A673 (cell line): ENCODE data around the gene ABHD10. TPM values are rescaled to one million over a fixed set of nuclear protein-coding genes. Genes with fewer than 3 reads are reported as not detected.
A peak's percentile ranks its signal among the peaks of the same experiment; 100 is the strongest.

Experiments
- BruUV-seq: library from RNA; stranded (reverse); fragments of 400-500 nt; replicated peaks from 2 replicates; lab custom pipeline; 2021; lab: Mats Ljungman, UMichigan
- CTCF ChIA-PET: fragments of 300-600 bp; sonication (Branson Sonifier 250); formaldehyde crosslinking; loops from one replicate; lab custom pipeline; 2022; ENCODE audit warnings: antibody characterized with exemption; lab: Charles Lee
- POLR2A ChIA-PET: fragments of 300-600 bp; sonication (Branson Sonifier 250); formaldehyde crosslinking; loops from one replicate; lab custom pipeline; 2022; ENCODE audit warnings: antibody characterized with exemption; ENCODE audit not compliant: low non-redundant PET; lab: Charles Lee
- DNase-seq: peaks from one replicate; pipeline ENCODE4 v3.0.0-alpha.2; 2015; ENCODE audit warnings: low spot score
- H3K27ac ChIP-seq: fragments of 200-600 bp; sonication (generic); 2 replicates; pipeline ENCODE4 v1.5.1; 2016; ENCODE audit warnings: mixed run types, low read depth, mild to moderate bottlenecking, mixed read lengths, antibody characterized with exemption, low read length; ENCODE audit not compliant: poor library complexity, severe bottlenecking
- H3K27me3 ChIP-seq: fragments of 200-600 bp; sonication (generic); replicated peaks from 2 replicates; pipeline ENCODE4 v1.6.1; 2017; ENCODE audit warnings: mixed run types, low read depth, mild to moderate bottlenecking, mixed read lengths, antibody characterized with exemption, low read length; ENCODE audit not compliant: insufficient read depth, poor library complexity
- H3K36me3 ChIP-seq: fragments of 200-600 bp; sonication (generic); 2 replicates; pipeline ENCODE4 v1.6.1; 2016; ENCODE audit warnings: mixed run types, mild to moderate bottlenecking, mixed read lengths, antibody characterized with exemption, low read length; ENCODE audit not compliant: insufficient read depth, poor library complexity, severe bottlenecking
- H3K4me1 ChIP-seq: fragments of 200-600 bp; sonication (generic); 2 replicates; pipeline ENCODE4 v1.6.1; 2017; ENCODE audit warnings: mixed run types, mild to moderate bottlenecking, mixed read lengths, antibody characterized with exemption, low read length; ENCODE audit not compliant: insufficient read depth, poor library complexity, severe bottlenecking
- H3K4me3 ChIP-seq: fragments of 200-600 bp; sonication (generic); 2 replicates; pipeline ENCODE4 v1.5.1; 2016; ENCODE audit warnings: low read depth, mixed run types, mild to moderate bottlenecking, mixed read lengths, low read length; ENCODE audit not compliant: poor library complexity, severe bottlenecking
- H3K9me3 ChIP-seq: fragments of 200-600 bp; sonication (generic); 2 replicates; pipeline ENCODE4 v1.6.1; 2016; ENCODE audit warnings: mixed run types, low read depth, mild to moderate bottlenecking, mixed read lengths, antibody characterized with exemption, low read length; ENCODE audit not compliant: poor library complexity, severe bottlenecking
- EZH2 ChIP-seq: fragments of 200-600 bp; sonication (generic); IDR thresholded peaks from 2 replicates; pipeline ENCODE4 v1.6.1; 2017; ENCODE audit warnings: borderline replicate concordance, low read depth, mild to moderate bottlenecking, mixed read lengths, antibody characterized with exemption, low read length; ENCODE audit not compliant: poor library complexity, severe bottlenecking
- intact Hi-C: fragments of 100-400 bp; cut with micrococcal nuclease; formaldehyde crosslinking; loops from one replicate; pipeline ENCODE4 v1.10.0; 2022; ENCODE audit not compliant: unreplicated experiment
- total RNA-seq: library from RNA; stranded (reverse); gene quantifications from 2 replicates; pipeline ENCODE4 v1.2.3, GENCODE V29; 2021
- TF ChIP-seq, protein P1 (sequence below): fragments of 300-800, 200-600 bp; sonication (generic); conservative IDR thresholded peaks from 2 replicates; pipeline ENCODE4 v1.5.1; 2017; ENCODE audit warnings: low read depth, mild to moderate bottlenecking, antibody characterized with exemption, low read length, moderate library complexity, mixed read lengths

ABHD10 gene
- total RNA-seq, 1 experiment from 2014 or later, result 40.7 TPM

DNA sequence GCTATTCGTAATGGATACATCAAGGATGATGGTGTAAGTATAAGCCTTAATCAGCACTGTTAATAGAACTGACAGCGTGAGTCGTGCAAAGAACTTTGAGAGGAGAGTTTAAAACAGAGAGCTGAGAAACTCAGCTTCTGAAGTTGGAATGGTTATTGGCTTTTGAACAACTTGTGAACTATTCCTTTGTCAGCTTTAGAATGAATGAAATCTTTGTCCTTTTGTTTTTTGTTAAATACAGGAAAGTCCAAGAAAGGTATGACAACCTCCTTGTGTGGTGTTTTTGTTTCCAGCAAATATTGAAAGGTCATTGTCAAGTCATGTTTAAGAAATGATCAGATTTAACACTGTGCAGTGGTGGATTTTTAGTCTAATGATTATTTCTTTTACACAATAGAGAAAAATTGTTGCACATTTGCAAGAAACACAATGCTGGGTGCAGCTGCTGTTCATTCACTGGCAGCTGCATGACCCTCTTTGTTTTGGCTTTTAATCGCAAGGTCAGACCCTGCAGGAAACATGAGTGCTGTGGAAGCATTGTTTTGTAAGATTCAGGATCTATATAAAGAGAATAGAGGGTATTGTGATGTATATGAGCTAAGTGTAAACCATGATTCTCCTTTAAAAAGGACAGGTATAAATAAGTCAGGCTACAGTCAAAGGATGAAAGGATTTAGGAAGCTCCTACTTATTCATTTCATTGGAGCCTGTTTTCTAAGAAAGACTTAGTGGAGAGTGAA lies 21.7 kb upstream of the ABHD10 start:
- intact Hi-C loops, result no loop called here
- no peak for DNase-seq
- Histone ChIP-seq H3K4me1 (peaks cover 28% of the 10 kb centered on the region), H3K27me3 (no peaks in the 10 kb centered on the region), H3K9me3 (no peaks in the 10 kb centered on the region), H3K4me3 (no peak overlapping the region), H3K36me3 (no peaks in the 10 kb centered on the region), H3K27ac (no peak overlapping the region)
- BruUV-seq, result no TSS peak
- ChIA-PET POLR2A (no interaction called here), CTCF (no interaction called here)
- TF ChIP-seq, protein P1, sequence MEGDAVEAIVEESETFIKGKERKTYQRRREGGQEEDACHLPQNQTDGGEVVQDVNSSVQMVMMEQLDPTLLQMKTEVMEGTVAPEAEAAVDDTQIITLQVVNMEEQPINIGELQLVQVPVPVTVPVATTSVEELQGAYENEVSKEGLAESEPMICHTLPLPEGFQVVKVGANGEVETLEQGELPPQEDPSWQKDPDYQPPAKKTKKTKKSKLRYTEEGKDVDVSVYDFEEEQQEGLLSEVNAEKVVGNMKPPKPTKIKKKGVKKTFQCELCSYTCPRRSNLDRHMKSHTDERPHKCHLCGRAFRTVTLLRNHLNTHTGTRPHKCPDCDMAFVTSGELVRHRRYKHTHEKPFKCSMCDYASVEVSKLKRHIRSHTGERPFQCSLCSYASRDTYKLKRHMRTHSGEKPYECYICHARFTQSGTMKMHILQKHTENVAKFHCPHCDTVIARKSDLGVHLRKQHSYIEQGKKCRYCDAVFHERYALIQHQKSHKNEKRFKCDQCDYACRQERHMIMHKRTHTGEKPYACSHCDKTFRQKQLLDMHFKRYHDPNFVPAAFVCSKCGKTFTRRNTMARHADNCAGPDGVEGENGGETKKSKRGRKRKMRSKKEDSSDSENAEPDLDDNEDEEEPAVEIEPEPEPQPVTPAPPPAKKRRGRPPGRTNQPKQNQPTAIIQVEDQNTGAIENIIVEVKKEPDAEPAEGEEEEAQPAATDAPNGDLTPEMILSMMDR, result no peak
- no peak for TF ChIP-seq EZH2

DNA sequence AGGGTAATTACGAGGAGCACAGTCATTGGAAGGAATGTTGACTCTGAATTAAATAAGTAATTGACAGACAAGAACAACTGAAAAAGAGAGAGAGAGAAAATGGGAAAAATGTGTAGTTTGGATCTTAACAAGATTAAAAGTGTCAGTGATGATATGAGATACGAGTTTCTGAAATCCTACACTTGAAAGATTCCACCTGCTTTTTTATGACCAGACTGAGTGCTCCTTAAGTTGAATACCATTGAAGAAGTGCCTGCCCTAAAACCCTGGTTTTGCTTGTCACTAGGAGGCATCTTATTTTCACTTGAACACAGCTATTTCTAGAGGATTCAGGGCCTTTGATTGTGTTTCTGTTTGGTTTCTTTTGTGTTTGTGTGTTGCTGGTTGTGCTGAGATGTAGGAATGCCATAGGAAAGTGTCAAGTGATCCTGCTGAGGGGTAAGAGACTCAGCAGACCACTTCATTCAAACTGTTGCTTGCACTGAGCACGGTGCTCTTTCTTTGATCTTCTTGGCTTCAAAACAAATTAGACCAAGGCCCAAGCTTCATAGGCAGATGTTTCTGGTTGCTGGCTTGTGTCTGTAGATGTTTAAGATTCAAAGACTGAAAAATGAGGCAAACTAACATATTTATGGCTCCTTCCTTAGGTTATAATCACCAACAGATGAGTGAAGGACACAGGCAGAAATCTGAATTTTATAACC lies 17.2 kb upstream of the ABHD10 start:
- peak; percentile 22 for DNase-seq
- Histone ChIP-seq H3K36me3 (no peaks in the 10 kb centered on the region), H3K27me3 (no peaks in the 10 kb centered on the region), H3K4me3 (no peak overlapping the region), H3K4me1 (peaks cover 11% of the 10 kb centered on the region), H3K9me3 (no peaks in the 10 kb centered on the region), H3K27ac (no peak overlapping the region)
- CTCF ChIA-PET, result interaction anchor here (1.4 kb wide), 1 partner anchor 67 kb away, joined by 3 read pairs; no protein-coding TSS in a partner anchor
- BruUV-seq, result no TSS peak
- intact Hi-C loops, result no loop called here
- POLR2A ChIA-PET, result no interaction called here
- TF ChIP-seq, protein P1, result peak; percentile 37; the same call in 1 of the 2 replicates
- no peak for TF ChIP-seq EZH2

DNA sequence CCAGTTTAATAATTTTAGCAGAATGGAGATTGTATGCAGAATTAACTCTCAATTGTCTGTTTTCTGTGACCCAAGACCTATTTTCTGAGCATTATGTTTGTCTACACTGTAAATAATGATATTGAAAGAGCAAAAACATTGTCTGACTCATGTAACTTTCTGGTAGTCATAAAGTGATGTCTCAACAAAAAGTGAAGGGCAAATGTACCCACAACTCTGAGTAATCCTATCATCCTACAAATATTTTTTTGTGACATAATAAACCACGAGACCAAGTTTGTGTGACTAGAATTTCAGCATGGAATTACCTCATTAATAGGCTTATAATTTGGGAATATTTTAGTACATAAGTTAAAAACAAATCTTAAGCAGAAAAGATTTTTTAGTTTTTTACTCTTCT lies 15.4 kb upstream of the ABHD10 start:
- POLR2A ChIA-PET, result no interaction called here

More for the DNA sequence above, 15.4 kb upstream of the ABHD10 start:
- Histone ChIP-seq H3K9me3 (no peaks in the 10 kb centered on the region), H3K27ac (no peak overlapping the region), H3K36me3 (no peaks in the 10 kb centered on the region), H3K4me3 (no peak overlapping the region), H3K4me1 (peaks cover 16% of the 10 kb centered on the region), H3K27me3 (no peaks in the 10 kb centered on the region)
- CTCF ChIA-PET, result interaction anchor here (0.6 kb wide), 1 partner anchor 1265 kb away, joined by 7 read pairs; no protein-coding TSS in a partner anchor
- no TSS peak for BruUV-seq
- TF ChIP-seq, protein P1, result no peak
- TF ChIP-seq EZH2, result no peak
- no peak for DNase-seq
- intact Hi-C loops, result no loop called here
